ENCODE results near the gene FOXF2.

FOXF2 gene

DNA sequence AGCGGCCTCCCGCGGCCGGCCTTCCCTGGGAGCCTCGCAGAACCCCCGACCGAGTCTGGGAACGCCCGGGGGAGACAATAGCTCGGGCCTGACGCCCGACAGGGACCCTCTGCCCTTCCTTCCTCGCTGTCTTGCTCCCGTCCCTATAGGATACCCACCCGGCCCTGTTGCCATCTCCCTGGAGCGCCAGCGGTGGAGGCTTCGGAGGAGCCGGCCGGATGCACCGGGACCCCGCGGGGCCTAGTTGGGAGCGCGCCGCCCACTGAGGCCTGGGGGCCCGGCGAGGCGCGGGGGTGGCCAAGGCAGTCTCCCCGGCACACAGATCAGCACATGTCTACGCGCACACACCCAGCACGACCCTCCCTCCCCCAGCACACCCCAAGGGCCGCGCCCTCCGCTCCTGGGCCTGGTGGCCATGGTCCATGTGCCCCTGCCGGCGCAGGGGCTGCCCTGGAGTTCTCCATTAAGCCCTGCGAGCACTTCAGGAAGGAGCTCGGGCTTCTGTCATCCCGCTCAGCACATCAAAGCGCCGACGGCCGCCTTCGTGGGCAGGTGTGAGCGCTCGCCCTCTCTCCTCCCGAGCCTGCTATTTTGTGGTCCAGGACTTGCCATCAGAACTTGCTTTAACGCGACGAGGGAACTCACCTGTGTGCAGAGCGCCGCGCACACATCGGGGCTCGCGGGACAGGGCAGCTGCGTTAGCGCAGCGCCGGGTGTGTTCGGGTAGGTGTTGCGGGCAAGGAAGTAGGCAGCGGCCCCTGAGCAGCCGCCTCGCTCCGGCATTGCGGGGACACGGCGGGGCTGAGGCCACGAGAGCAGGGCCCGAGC, 3.7 kb downstream of the FOXF2 start:
- DNase-seq = no peak

DNA sequence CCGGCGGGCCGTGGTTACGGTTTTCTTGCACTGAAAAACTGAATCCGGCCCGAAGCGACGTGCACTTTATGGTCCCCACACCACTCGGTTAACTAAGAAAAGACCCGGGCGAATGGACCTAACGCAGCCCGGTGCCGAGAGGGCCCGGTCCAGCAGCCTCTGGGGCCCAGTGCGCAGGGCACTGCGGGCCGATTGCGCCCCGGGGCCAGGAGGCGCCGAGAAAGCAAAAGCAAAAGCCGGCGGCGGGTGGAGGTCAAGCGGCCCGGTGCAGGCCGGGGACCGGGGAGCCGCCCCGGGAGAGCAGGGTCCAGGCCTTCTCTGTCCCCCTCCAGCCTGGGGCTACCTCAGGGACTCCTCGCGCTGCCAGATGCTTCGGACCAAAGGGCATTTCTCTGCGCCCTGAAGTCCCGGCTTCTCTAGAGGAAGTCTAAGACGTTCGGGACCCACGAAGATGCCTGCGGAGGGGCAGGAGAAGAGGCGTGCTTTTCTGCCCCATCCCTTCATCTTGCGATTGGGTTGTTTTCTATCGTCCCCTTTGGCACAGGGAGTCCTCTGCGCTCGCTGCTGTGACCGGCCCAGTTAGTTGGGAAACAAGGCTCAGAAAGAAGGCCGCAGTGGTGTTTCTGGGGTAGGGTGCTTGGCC, 4.4 kb downstream of the FOXF2 start:
- DNase-seq = no peak

DNA sequence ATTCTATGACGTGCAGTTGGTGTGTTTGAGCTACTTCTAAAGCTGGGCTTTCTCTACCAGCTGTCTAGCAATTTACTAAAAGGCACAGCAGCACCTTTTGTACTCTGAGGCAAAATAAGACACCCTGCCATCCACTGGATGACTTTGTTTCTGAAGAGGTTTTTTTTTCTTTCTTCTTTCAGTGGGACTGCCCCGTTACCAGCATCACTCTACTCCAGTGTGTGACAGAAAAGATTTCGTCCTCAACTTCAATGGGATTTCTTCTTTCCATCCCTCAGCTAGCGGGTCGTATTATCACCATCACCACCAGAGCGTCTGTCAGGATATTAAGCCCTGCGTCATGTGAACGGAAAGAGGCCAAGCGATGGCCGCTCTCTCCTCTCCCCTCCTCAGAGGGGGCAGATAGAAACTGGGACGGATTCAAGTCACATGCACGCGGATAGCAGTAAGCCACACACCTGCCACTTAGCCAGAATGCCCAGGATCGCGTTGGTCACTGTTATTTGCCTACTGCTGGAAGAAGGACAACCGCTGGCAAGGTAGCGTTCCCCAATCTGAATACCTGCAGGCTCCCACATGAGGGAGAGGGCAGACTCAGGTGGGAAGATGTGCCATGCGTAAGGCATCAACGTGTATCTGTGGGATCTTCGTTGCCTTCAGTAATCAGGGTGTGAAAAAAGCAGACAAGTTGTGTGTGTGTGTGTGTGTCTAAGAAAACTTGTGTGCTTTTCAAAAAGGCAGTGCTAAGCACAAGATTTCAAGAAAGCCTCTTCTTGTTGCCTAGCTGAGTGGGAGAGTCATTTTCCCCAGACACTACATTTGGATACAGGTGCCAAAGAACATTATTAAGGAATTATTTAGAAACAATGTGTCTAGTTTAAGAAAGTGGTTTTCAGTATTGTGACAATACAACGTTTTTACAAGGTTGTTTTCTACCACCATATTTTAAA, 5.4 kb downstream of the FOXF2 start:
- DNase-seq = no peak

DNA sequence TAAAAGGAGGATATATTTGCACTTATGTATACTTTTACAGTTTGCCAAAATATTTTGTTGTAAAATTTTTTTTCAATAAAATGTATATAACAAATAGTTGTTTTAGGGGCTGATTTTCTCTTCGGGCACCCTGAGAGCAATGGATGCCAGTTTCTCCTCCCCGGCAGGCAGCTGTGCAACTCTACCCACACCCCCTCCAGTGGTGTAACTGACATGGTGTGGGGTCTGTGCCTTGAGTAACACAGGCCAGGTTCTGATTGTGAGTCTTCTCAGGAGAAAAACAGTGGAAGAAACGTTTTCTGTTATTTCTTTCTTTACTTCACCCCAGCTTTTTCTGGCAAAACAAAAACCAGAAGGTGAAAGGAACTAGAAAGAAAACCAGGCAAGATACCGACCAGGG, 6.1 kb downstream of the FOXF2 start:
- no peak for DNase-seq

DNA sequence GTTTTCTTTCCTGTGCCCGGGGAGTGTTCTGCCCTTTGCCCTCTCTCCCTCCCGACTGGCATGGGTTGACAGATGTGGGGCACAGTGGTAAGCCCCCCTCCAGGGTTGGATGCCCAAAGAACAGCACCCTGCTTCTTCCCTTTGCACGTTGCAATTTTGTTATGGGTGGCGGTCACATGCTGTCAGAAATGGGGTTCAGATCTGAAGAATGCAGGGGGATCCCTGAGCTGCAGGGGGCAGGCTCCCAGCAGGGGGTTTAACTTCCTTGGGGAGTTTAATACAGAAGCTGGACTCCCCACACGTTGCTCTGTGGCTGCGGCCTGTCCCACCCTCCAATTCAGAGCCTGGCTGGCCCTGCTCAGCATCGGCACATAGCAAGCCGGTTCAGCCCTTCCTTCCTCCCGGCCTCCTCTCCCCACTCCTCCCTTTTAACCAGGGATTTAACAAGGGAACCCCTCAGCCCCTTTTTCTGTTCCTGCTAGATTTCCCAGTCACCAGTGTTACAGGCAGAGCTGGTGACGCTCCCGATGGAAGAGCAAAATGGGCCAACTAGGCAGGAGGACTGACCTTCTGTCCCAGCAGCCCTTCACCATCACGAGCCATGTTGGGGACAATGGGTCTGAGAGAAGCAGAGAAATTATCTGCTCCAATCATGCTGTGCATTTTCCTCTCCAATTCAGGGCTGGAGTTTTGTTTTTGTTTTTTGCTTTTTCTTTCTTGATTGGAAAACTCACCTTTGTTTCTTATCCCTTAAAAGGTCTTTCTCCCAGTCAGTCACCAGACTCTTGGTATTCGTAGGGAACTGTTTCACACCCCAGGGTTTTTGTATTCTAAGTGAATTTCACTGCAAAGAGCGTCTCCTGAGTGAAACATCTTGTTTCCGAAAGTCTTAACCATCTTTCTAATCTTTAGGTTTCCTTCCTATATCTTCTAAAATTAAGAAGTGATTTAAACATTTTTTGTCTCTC, 6.8 kb downstream of the FOXF2 start:
- DNase-seq = no peak

DNA sequence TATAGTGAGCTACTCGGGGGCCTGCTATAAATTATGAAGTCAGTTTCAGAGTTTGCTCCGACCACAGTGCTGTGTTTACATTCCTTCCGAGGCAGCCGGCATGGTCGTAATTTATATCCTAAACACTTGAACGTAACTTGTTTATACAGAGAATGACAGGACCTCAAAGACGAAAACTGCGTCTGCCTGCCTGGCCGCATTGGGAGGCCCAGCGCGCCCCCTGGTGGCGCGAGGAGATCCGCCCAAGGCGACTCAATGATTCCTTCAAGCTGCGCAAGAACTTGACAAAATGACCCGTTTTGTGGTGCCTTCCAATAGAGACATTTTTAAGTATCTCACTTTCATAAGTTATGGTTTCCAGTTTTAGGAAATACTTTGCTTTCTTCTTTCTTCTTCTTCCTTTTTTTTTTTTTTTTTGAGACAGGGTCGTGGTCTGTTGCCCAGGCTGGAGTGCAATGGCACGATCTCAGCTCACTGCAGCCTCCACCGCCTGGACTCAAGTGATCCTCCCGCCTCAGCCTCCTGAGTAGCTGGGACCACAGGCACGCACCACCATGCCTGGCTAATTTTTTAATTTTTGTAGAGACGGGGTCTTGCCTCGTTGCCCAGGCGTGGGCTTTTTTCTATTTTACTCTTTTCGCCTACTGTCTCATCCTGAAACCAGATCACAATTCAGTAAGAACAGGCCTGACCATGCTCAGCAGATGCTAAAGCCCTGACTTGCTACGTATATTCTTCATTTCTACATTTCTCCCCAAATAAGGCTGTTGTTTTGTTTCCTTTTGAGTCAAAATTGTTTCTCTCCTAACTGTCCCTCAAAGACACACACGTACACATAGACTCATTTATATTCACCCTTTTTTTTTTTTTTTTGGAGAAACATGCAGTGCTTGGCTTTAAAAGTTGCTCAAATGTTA, 7.8 kb downstream of the FOXF2 start:
- DNase-seq = peak; percentile 19

DNA sequence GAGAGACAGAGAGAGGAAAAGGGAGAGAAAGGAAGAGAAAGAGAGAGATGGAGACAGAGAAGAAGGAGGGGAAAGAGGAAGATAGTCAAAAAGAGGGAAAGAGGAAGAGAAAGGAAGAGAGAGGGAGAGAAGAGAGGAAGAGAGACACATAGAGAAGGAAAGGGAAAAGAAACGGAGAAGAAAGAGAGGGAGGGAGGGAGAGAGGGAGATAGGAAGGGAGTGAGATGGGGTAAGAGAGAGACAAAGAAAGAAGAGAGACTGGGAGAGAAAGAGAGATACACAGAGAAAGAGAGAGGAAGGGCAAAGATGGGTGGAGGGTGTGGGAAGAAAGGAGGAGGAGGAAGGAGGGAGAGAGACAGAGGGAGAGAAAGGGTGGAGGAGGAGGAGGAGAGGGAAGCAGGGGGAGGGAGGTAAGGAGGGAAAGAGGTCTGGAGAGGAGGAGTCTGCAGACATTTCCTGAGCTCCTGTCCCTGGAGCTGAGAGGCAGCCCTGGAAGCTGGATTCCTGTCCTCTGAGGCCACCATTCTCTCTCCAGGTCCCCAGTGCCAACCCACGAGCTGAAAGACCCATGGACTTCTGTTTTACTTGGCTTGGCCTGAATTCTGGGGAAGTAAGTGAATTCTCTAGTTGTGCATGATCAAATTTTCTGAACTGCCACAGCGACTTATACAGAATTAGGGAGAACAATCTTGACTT, 9.9 kb downstream of the FOXF2 start:
- DNase-seq = no peak

DNA sequence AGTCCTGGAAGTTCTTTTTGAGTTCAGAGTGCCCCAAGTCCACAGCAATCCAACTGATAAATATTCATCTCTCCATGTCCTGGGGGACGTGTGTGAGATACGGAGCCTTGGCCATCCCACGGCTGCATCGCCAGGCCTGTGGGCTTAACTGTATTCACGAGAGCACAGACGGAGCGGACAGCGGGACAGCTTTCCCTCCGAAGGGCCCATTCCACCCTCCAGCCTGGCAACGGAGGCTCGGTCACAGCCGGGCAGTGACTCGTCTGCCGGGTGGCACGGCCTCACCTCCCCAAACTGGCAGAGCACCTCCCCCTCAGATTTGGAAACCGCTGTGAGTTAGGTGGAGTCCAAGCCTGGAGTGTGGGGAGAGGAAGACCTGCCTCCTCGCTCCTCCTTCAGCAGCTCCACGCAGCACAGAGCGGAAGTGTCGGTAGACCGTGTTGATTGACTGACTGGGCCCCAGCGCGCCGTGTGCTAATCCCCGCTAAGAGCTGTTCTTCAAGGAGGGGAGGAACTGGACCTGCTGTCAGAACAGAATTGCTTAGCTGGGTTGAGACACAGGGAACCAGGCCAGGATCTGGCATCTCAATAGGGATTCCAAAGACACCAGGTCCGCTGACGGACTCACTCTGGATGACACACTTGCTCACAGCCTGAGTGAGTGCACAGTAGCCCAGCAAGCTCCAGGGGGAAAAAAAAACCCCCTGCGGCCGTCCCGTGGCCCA, 10.9 kb downstream of the FOXF2 start:
- no peak for DNase-seq

DNA sequence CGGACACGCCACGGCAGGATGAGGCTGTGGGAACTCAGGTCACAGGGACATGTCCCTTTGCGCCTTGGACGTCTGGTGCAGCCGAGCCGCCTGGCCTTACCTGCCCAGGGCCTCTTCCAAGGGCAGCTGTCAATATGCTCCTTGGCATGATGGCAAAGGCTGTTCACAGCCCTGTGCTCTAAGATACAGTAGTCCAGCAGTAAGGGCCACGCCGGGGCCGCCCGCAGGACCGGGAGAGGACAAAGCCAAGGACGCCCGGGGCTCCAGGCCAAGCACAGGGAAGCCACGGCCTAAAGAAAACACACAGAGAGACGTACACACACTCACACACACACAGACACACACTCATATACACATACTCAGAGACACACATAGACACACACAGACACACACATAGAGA, 13.0 kb downstream of the FOXF2 start:
- DNase-seq = no peak

DNA sequence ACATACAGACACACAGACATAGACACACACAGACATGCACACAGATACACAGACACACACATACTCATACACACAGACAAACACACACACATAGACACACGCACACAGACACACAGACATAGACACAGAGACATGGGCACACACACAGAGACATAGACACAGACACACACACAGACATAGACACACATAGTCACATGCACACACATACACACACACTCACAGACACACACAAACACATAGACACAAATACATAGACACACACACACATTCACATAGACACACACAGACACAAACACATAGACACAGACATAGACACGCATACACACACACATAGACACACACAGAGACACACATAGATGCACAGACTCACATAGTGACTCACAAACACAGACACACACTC, 13.5 kb downstream of the FOXF2 start:
- DNase-seq = no peak

DNA sequence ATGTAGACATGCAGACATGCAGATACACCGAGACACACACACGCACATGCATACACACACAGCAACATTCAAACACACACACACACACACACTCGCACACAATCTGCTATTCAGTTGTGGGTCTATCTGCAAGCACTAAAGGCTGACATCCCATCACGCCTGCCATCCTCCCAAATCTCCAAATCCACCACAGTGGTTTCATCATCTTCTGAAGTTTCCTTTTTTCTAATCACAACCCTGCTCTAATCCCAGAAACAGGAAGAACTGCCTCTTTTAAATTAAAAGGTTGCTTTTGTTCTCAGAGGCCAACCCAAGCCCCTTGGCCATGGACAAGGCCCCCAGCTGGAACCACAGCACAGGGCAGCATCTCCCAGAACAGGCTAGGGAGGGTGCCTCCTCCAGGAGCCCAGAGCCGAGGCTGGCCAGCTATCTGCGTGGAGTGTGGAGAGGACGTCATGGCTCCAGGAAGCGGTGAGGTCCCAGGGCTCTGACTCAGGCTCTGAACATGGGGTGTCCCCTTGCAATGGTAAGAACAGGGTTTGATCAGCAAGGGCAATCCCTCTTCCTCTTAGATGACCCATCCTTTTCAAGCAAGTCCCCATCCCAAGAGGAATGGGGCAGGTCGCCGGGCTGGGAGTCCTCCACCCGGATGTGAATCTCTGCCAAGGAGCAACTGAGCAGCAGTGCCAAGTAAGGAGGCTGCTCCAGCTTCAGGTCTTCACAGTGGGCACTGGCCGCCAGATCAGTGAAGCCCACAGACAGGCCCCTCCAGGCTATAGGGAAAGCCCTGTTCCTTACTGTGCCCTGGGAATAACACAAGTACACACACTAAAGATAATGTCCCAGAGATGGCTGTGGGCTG, 14.7 kb downstream of the FOXF2 start:
- no peak for DNase-seq

DNA sequence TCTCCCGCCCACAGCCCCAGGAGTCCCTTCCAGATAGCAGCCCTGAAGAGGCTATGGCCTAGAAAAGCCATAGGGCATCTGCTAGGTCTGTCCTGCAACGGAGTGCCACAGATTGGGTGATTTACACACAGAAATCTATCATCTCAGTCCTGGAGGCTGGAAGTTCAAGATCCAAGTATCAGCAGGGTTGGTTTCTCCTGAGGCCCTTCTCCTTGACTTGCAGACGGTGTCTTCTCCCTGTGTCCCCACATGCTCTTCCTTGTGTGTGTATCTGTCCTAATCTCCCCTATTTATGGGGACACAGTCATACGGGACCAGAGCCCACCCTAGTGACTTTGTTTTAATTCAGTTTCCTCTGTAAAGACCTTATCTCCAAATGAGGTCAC, 15.3 kb downstream of the FOXF2 start:
- DNase-seq = no peak

DNA sequence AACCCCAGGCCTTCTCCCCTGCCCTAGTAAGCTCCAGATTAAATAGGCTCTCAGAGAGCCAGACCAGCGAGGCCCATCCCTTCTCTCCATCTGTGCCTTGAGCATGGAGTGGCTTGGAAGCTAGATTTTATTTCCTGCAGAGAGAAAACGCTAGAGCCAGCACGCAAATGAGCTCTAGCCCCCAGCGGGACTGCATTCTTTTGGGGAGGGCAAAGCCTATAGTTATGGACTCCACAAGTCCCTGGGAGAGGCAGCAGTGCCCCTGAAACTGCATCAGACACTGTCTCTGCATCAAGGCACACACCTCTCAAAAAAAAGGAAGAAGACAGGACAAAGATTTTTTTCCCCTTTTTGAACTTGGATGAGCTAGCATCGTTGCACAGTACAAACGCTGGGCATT, 15.8 kb downstream of the FOXF2 start:
- DNase-seq = no peak

DNA sequence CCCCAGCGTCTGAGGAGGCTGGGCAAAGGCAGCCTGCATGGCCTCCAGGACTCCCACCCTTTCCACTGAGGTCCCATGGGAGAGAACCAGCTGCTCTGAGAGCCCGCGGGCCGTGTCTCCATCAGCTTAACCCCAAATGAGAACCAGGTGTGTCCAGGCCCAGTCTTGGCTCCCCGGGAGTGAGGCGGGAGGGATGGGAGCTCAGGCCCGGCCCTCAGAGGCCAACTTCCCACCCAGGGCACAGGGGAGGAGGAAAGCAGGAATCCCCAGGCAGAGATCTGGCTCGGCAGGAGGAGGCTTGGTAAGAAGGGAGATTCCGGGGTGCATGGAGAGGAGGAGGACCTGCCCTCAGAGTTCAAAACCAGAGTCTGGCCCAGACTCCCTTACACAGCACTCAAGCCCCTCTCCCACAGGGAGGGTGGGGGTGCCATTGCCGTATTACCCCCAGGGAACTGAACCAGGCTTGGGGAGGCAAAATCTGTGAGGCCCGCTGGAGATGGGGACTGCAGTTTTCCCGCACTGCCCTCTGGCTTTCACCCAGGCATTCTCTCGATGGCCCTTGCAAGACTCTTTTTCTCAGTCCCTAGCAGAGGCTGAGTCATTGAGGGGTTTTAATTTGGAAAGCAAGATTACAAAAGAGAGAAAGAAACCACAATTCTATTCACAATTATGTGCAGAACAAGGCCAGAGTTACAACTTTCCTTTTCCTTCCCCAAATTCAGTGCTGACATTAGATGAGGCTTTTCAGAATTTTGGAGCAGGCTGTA, 17.1 kb downstream of the FOXF2 start:
- DNase-seq = no peak

DNA sequence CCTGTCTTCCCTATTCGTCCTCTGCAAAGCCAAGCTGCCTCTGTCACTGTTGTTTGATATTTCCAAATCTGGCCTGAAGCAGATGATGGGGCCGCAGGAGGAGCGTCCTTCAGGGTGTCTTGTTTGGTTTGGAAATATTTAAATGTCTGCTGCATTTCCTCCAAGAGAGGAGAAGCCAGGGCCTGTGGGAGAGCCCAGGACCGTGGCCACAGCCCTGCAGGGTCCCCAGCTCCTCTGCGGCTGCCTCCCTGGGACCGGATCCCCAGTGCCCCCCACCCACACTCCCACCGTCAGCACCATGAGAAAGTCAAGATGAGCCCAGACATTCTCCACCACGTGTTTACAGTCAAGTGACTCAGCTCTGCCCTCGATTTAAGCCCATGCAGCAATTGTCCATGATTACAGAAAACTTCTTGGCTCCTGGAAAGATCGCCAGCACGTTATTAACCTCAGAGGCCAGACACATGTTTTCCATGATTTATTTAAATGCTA, 18.2 kb downstream of the FOXF2 start:
- no peak for DNase-seq

DNA sequence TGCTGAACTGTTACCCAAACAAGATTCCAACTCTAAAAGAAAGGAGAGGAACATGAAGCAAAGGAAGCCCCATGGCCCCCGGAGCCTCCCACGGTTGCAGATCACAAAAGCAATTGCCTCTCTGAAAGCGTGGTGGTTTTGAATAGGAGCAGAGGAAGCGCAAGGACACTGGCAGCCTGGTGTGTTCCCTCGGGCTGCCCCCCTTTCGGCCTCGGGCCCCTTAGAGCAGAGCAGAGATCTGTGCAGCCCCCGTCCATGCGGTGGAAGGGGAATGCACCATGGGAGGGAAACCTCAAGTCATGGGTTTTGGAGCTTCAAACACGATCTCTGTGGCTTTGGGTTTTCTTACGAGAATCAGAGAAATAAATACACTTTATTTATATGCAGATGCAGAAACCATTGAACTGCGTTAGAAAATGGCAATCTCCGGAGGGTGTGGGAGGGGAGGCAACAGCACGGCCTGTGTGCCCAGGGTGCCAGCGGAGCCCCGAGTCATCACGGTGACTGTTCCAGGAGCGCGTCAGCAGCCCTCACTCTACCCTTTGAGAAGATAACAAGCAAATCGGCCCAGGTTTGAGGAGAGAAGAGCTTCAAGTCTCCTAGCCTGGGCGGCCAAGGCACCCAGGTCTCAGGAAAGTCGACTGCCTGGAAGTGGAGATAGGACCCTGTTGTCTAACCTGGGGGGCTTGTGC, 20.5 kb downstream of the FOXF2 start:
- DNase-seq = no peak

DNA sequence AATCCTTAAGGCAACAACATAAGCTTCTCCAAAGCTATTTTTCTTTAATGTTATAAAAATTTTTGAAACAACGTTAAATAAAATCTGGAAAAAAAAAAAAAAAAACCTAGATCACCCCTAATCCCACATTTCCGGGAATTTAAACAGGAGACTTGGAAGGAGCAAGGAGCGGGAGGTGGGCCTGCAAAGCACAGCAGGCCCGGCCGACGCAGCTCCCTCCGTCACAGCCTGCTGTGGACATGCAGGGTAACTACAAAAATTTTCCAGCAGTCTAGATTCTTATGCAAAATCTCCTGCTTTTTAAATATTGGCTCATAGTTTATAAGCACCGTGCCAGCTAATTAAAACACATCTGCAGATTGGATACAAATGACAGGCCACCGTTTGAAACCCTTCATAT, 23.5 kb downstream of the FOXF2 start:
- no peak for DNase-seq

Data from NCI-H2227 treated with DMSO at 0.1 percent for 48 hours (cell line).